HCT116 (cell line): ENCODE results near the gene HSD3B7. TPM values are rescaled to one million over a fixed set of nuclear protein-coding genes. Genes with fewer than 3 reads are reported as not detected.

Source experiments
- ATAC-seq: fragments of 200-7000 bp; cut with Tn5 transposase; 2 replicates; pipeline ENCODE4 v1.9.1; 2020; ENCODE audit warnings: mild to moderate bottlenecking, moderate library complexity
- BruUV-seq: library from RNA; stranded (reverse); fragments of 400-500 nt; replicated peaks from 2 replicates; lab custom pipeline; 2021; lab: Mats Ljungman, UMichigan
- CTCF ChIA-PET: fragments of 300-600 bp; sonication (Branson Sonifier 250); formaldehyde crosslinking; loops from one replicate; lab custom pipeline; 2021; ENCODE audit warnings: antibody characterized with exemption; lab: Charles Lee
- POLR2A ChIA-PET: fragments of 300-600, 350-600 bp; sonication (Branson Sonifier 250); formaldehyde crosslinking; loops from one replicate; lab custom pipeline; 2021; ENCODE audit warnings: antibody characterized with exemption; lab: Charles Lee
- RAD21 ChIA-PET, 2 experiments: fragments of 300-600 bp; sonication (Branson Sonifier 250); formaldehyde crosslinking; loops; one replicate each; lab custom pipeline; 2023; ENCODE audit warnings: low total read pairs in 2 of 2; ENCODE audit not compliant: uncharacterized antibody in 2 of 2, unreplicated experiment in 2 of 2, low non-redundant PET in 1 of 2; lab: Charles Lee
- DNase-seq: peaks from one replicate; pipeline ENCODE4 v3.0.0-alpha.2; 2010; ENCODE audit warnings: low read depth, low spot score
- H2AFZ ChIP-seq: fragments of 200-600 bp; shearing (Covaris generic), sonication (generic); 2 replicates; pipeline ENCODE4 v1.6.1; 2017; ENCODE audit warnings: low read depth, mixed run types, mixed read lengths, antibody characterized with exemption, low read length; ENCODE audit not compliant: poor library complexity, severe bottlenecking
- H3K27ac ChIP-seq: 2 replicates; pipeline ENCODE4 v1.5.1; 2012; ENCODE audit warnings: low read depth, low read length
- H3K27me3 ChIP-seq: fragments of 200-600 bp; sonication (generic); 2 replicates; pipeline ENCODE4 v1.6.1; 2016; ENCODE audit warnings: mixed run types, low read length, mixed read lengths; ENCODE audit not compliant: insufficient read depth
- H3K36me3 ChIP-seq, 2 experiments: fragments of 200-500 bp in 1 of 2; fragments of 200-600 bp in 1 of 2; sonication (Bioruptor generic) in 1 of 2; sonication (generic) in 1 of 2; 2 replicates each; pipeline versions ENCODE4 v1.5.1 to v1.6.1; 2014 to 2016; ENCODE audit warnings: low read length in 2 of 2, inconsistent platforms in 1 of 2, mixed read lengths in 1 of 2, mixed run types in 1 of 2; ENCODE audit not compliant: insufficient read depth in 2 of 2, control insufficient read depth in 1 of 2
- H3K4me1 ChIP-seq, 2 experiments: fragments of 200-600 bp in 1 of 2; sonication (generic) in 1 of 2; 2 replicates each; pipeline versions ENCODE4 v1.5.1 to v1.6.1; 2012 to 2017; ENCODE audit warnings: low read length in 2 of 2, inconsistent platforms in 1 of 2, mild to moderate bottlenecking in 1 of 2, mixed read lengths in 1 of 2, mixed run types in 1 of 2, moderate library complexity in 1 of 2; ENCODE audit not compliant: insufficient read depth in 2 of 2, control insufficient read depth in 1 of 2
- H3K4me2 ChIP-seq: fragments of 200-600 bp; sonication (generic); 2 replicates; pipeline ENCODE4 v1.6.1; 2017; ENCODE audit warnings: mixed run types, low read length, mixed read lengths
- H3K4me3 ChIP-seq, 2 experiments: fragments of 200-600 bp in 1 of 2; sonication (generic) in 1 of 2; replicated peaks in 1 of 2; 2 replicates each; pipeline ENCODE4 v1.5.1; 2011 to 2016; ENCODE audit warnings: low read length in 2 of 2, control low read depth in 1 of 2, low read depth in 1 of 2, mild to moderate bottlenecking in 1 of 2, mixed read lengths in 1 of 2, mixed run types in 1 of 2
- H3K79me2 ChIP-seq: fragments of 200-600 bp; sonication (generic); 2 replicates; pipeline ENCODE4 v1.6.1; 2017; ENCODE audit warnings: mild to moderate bottlenecking, mixed run types, low read length, moderate library complexity, mixed read lengths; ENCODE audit not compliant: insufficient read depth
- H3K9ac ChIP-seq: fragments of 200-600 bp; sonication (generic); 2 replicates; pipeline ENCODE4 v1.6.1; 2016; ENCODE audit warnings: low read length, mixed read lengths
- H3K9me2 ChIP-seq: fragments of 200-600 bp; sonication (generic), shearing (Covaris generic); 2 replicates; pipeline ENCODE4 v1.6.1; 2017; ENCODE audit warnings: mixed run types, mild to moderate bottlenecking, moderate library complexity; ENCODE audit not compliant: insufficient read depth
- H3K9me3 ChIP-seq, 2 experiments: fragments of 200-500 bp in 1 of 2; fragments of 200-600 bp in 1 of 2; sonication (Bioruptor generic) in 1 of 2; sonication (generic) in 1 of 2; 2 replicates each; pipeline ENCODE4 v1.6.1; 2014 to 2017; ENCODE audit warnings: low read length in 2 of 2, mixed read lengths in 2 of 2, inconsistent platforms in 1 of 2, low read depth in 1 of 2, mild to moderate bottlenecking in 1 of 2, mixed run types in 1 of 2, moderate library complexity in 1 of 2; ENCODE audit not compliant: control insufficient read depth in 1 of 2, insufficient read depth in 1 of 2
- H4K20me1 ChIP-seq: fragments of 200-600 bp; sonication (generic), shearing (Covaris generic); 2 replicates; pipeline ENCODE4 v1.6.1; 2017; ENCODE audit warnings: mixed run types, mild to moderate bottlenecking, moderate library complexity; ENCODE audit not compliant: insufficient read depth
- ATF3 ChIP-seq: IDR thresholded peaks from 2 replicates; pipeline ENCODE4 v1.6.1; 2012
- CBX3 ChIP-seq: IDR thresholded peaks from 2 replicates; pipeline ENCODE4 v1.6.1; 2012; ENCODE audit warnings: low read depth
- CEBPB ChIP-seq: IDR thresholded peaks from 2 replicates; pipeline ENCODE4 v1.6.1; 2012; ENCODE audit warnings: low read depth
- EGR1 ChIP-seq: IDR thresholded peaks from 2 replicates; pipeline ENCODE4 v1.6.1; 2012; ENCODE audit warnings: low read depth
- ELF1 ChIP-seq: IDR thresholded peaks from 2 replicates; pipeline ENCODE4 v1.6.1; 2012; ENCODE audit warnings: low read depth, borderline replicate concordance
- EZH2phosphoT487 ChIP-seq: fragments of 200-600 bp; IDR thresholded peaks from 2 replicates; pipeline ENCODE4 v1.6.1; 2018; ENCODE audit warnings: antibody characterized with exemption, borderline replicate concordance
- FOSL1 ChIP-seq: IDR thresholded peaks from 2 replicates; pipeline ENCODE4 v1.6.1; 2012; ENCODE audit warnings: low read depth
- JUND ChIP-seq: IDR thresholded peaks from 2 replicates; pipeline ENCODE4 v1.6.1; 2012
- POLR2A ChIP-seq: IDR thresholded peaks from 2 replicates; pipeline ENCODE4 v1.7.0; 2011; ENCODE audit warnings: borderline replicate concordance; ENCODE audit not compliant: insufficient read depth, insufficient read length; ENCODE audit errors: extremely low read depth
- RAD21 ChIP-seq: IDR thresholded peaks from 2 replicates; pipeline ENCODE4 v1.6.1; 2012; ENCODE audit warnings: low read depth, mild to moderate bottlenecking
- REST ChIP-seq: IDR thresholded peaks from 2 replicates; pipeline ENCODE4 v1.6.1; 2012; ENCODE audit warnings: low read depth
- SP1 ChIP-seq: IDR thresholded peaks from 2 replicates; pipeline ENCODE4 v1.6.1; 2012; ENCODE audit warnings: low read depth
- SRF ChIP-seq: IDR thresholded peaks from 2 replicates; pipeline ENCODE4 v1.6.1; 2012; ENCODE audit warnings: low read depth
- YY1 ChIP-seq: IDR thresholded peaks from 2 replicates; pipeline ENCODE4 v1.6.1; 2011; ENCODE audit warnings: low read length, low read depth, moderate library complexity, mild to moderate bottlenecking; ENCODE audit not compliant: insufficient replicate concordance; ENCODE audit errors: extremely low read depth
- ZBTB33 ChIP-seq: IDR thresholded peaks from 2 replicates; pipeline ENCODE4 v1.6.1; 2011; ENCODE audit warnings: mild to moderate bottlenecking, low read length, moderate library complexity; ENCODE audit not compliant: insufficient replicate concordance; ENCODE audit errors: extremely low read depth
- ZFX ChIP-seq: fragments of 450-650 bp; IDR thresholded peaks from 2 replicates; pipeline ENCODE4 v1.6.1; 2017
- ZNF274 ChIP-seq: fragments of 200-500 bp; sonication (Bioruptor generic); IDR thresholded peaks from 2 replicates; pipeline ENCODE4 v1.6.1; 2014; ENCODE audit warnings: mild to moderate bottlenecking, low read depth, low read length, inconsistent platforms
- intact Hi-C: fragments of 100-400 bp; cut with micrococcal nuclease; formaldehyde crosslinking; loops from 2 replicates; pipeline ENCODE4 v1.10.0; 2022
- total RNA-seq: library from RNA; stranded (reverse); gene quantifications from one replicate; pipeline ENCODE4 v1.2.1, GENCODE V29; 2021; ENCODE audit not compliant: unreplicated experiment

Gene HSD3B7
- total RNA-seq, 1 experiment from 2014 or later: 8.6 TPM

- TF ChIP-seq EGR1: no peak
- no peak for TF ChIP-seq CEBPB
- no peak for TF ChIP-seq ZBTB33
- TF ChIP-seq RAD21: no peak
- no peak for TF ChIP-seq EZH2phosphoT487
- TF ChIP-seq ZNF274: no peak
These were observed 37.5 kb upstream of the HSD3B7 start (continued) for GRCh38 chr16:30947541-30947858.

GRCh38 chr16:30947859-30948666 is 36.9 kb upstream of the HSD3B7 start:
- Histone ChIP-seq H3K36me3 (peaks cover 11 to 14% of the 10 kb centered on the region in 2 experiments; a peak in 3 of 4 replicates), H3K79me2 (peaks cover 3% of the 10 kb centered on the region; the same call in 1 of the 2 replicates), H3K9me2 (no peaks in the 10 kb centered on the region), H3K27me3 (no peaks in the 10 kb centered on the region), H3K4me1 (peaks cover 15 to 33% of the 10 kb centered on the region in 2 experiments), H4K20me1 (no peaks in the 10 kb centered on the region), H3K9ac (peak overlapping the region; percentile 82), H3K4me3 (peak overlapping the region; percentile 65 to 77), H2AFZ (no peak overlapping the region), H3K9me3 (no peaks in the 10 kb centered on the region), H3K4me2 (peak overlapping the region; percentile 99), H3K27ac (peak overlapping the region; percentile 96)
- ChIA-PET POLR2A (no interaction called here), RAD21 (no interaction called here), CTCF (no interaction called here)
- no TSS peak for BruUV-seq
- intact Hi-C loops: no loop called here
- ATAC-seq (peak; percentile 63), DNase-seq (peak; percentile 92)
- TF ChIP-seq EZH2phosphoT487: no peak
- no peak for TF ChIP-seq ZBTB33
- TF ChIP-seq RAD21: no peak
- no peak for TF ChIP-seq ZNF274
- no peak for TF ChIP-seq POLR2A
- TF ChIP-seq ZFX: no peak
- no peak for TF ChIP-seq EGR1
- no peak for TF ChIP-seq YY1
- TF ChIP-seq ELF1: no peak
- no peak for TF ChIP-seq CBX3
- TF ChIP-seq SRF: no peak
- TF ChIP-seq FOSL1: no peak
- TF ChIP-seq CEBPB: no peak
- no peak for TF ChIP-seq ATF3
- no peak for TF ChIP-seq JUND
- TF ChIP-seq SP1: no peak
- no peak for TF ChIP-seq REST
